BLaER1 treated with 17β-estradiol and CSF1 and Interleukin-3, amounts not matched to agents 10 nM and 100 nM (cell line): ENCODE data around the gene HOGA1.
"Not testable (repeated sequence)": the region's sequence is repeated elsewhere in the genome, so short reads cannot be mapped to it uniquely, and the experiment has no call there.

ENCODE experiments used
- H3K27ac ChIP-seq, 11 experiments: shearing (Covaris generic); formaldehyde crosslinking; 2 replicates each; pipeline ENCODE4 v1.8.1; 2022
- H3K27me3 ChIP-seq, 11 experiments: shearing (Covaris generic); formaldehyde crosslinking; 2 replicates each; pipeline ENCODE4 v1.8.1; 2022
- H3K36me3 ChIP-seq, 11 experiments: shearing (Covaris generic); formaldehyde crosslinking; 2 replicates each; pipeline ENCODE4 v1.8.1; 2022
- H3K4me1 ChIP-seq, 10 experiments: shearing (Covaris generic); formaldehyde crosslinking; 2 replicates each; pipeline ENCODE4 v1.8.1; 2022
- H3K4me2 ChIP-seq, 11 experiments: shearing (Covaris generic); formaldehyde crosslinking; 2 replicates each; pipeline ENCODE4 v1.8.1; 2022
- H3K4me3 ChIP-seq, 10 experiments: shearing (Covaris generic); formaldehyde crosslinking; 2 replicates each; pipeline ENCODE4 v1.8.1; 2022
- H3K9ac ChIP-seq, 11 experiments: shearing (Covaris generic); formaldehyde crosslinking; 2 replicates each; pipeline ENCODE4 v1.8.1; 2022
- H3K9me3 ChIP-seq, 11 experiments: shearing (Covaris generic); formaldehyde crosslinking; replicated peaks in 1 of 11; 2 replicates each; pipeline ENCODE4 v1.8.1; 2022
- H4K20me1 ChIP-seq, 11 experiments: shearing (Covaris generic); formaldehyde crosslinking; 2 replicates each; pipeline ENCODE4 v1.8.1; 2022
- Cebpa-rat ChIP-seq, 11 experiments: shearing (Covaris generic); IDR thresholded peaks; 2 replicates each; pipeline ENCODE4 v1.8.1; 2022

Gene HOGA1

DNA sequence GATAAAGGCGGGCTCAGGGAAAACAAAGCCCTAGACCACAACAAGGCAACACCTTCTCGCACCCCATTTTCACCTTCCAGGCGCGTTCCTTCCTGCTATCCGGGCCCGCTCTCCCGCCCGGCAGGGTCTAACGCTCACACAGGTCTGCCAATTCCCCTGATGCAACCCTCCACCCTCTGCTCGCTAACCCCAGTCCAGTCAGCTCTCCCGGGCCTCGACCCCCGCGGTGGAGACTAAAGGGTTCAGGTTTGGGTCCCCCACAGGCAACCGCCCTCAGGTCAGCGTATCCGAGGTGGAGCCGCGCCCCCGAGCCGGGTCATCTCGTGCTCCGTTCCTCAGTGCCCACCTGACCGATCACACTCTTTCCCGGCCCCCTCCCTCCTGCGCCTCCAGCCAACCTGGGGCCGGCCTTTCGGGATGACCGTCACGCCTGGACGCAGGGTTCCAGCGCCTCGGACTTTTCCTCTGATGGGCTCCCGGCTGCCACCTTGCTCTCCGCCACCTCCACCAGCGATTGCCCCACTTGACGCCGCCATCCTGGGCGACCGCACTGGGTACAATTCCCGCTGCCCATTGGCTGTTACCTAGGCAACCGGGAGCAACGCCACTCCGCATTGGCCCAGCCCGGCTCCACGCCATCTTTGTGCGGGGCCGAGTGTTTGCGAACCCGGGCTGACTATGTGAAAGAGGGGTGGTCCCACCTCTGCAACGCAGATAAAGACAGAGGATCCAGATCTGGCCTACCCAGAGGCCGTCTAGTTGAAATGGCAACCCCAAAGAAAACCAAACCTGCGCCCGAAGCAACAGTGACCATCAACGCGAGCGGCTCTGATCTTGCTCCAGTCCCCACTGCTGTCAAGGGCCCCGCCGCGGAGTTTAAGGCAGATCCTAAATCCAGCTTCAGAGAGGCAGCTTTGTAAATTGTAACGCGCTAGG lies 49.0 kb downstream of the HOGA1 start, which contains the start of gene MORN4:
Gene MORN4 (minus strand): TSS at position 552 of the 936 bp plus-strand sequence. CDS start 13,847 bp downstream, outside the sequence.
- no peak within 1 kb of the TSS for H3K27ac ChIP-seq
- no peak within 1 kb of the TSS for H3K9ac ChIP-seq
- no peak within 1 kb of the TSS for H3K4me3 ChIP-seq

DNA sequence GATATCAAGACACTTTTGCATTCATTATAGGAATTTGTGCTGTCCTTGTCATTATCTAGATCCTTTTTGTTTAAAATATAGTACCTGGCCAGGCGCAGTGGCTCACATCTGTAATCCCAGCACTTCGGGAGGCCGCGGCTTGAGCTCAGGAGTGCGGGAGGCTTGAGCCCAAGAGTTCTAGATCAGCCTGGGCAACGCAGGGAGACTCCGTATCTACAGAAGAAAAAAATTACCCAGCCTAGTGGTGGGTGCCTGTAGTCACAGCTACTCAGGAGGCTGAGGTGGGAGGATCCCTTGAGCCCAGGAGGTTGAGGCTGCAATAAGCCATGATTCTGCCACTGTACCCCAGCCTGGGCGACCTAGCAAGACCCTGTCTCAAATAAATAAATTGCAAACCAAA lies 49.7 kb downstream of the HOGA1 start:
- no peak overlapping the region for H3K9ac ChIP-seq
- no peak for TF ChIP-seq Cebpa-rat (IDR thresholded peaks at IDR 0.05)
- peaks cover 0 to 11% (median 8%) of the 10 kb centered on the region in 11 experiments; a peak in 10 of 22 replicates for H3K9me3 ChIP-seq
- H3K4me1 ChIP-seq = peaks cover 0 to 6% (median 0%) of the 10 kb centered on the region in 10 experiments; a peak in 1 of 20 replicates
- no peak overlapping the region for H3K4me2 ChIP-seq
- H4K20me1 ChIP-seq = no peaks in the 10 kb centered on the region
- no peak overlapping the region for H3K4me3 ChIP-seq
- no peaks in the 10 kb centered on the region for H3K27me3 ChIP-seq
- no peak overlapping the region for H3K27ac ChIP-seq
- no peaks in the 10 kb centered on the region for H3K36me3 ChIP-seq

More for the DNA sequence above, 49.0 kb downstream of the HOGA1 start, which contains the start of gene MORN4:
- no peak within 1 kb of the TSS for H3K4me2 ChIP-seq
- H3K36me3 ChIP-seq = no peaks in the 10 kb centered on the region
- no peaks in the 10 kb centered on the region for H3K27me3 ChIP-seq
- TF ChIP-seq Cebpa-rat (IDR thresholded peaks at IDR 0.05) = no peak
- peaks cover 0 to 11% (median 8%) of the 10 kb centered on the region in 11 experiments; a peak in 10 of 22 replicates for H3K9me3 ChIP-seq
- H3K4me1 ChIP-seq = peaks cover 0 to 2% (median 0%) of the 10 kb centered on the region in 10 experiments; a peak in 1 of 20 replicates
- no peaks in the 10 kb centered on the region for H4K20me1 ChIP-seq

DNA sequence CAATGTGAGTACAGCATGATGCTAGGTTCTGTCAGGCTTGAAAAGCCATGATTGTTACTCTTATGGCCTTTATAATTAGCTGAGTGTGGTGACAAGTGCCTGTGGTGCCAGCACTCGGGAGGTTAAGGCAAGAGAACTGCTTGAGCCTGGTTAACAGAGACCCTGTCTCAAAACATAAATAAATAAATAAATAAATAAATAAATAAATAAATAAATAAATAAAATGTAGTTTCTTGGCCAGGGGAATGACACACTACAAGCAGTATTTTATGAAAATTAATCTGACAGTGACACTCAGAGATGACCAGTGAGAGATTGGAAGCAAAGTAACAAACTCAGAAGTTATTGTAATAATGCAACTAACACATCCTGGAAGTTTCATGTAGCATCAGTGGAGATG lies 51.4 kb downstream of the HOGA1 start:
- H3K4me2 ChIP-seq = no peak overlapping the region
- H3K27ac ChIP-seq = no peak overlapping the region
- H3K4me3 ChIP-seq = no peak overlapping the region
- TF ChIP-seq Cebpa-rat (IDR thresholded peaks at IDR 0.05) = no peak
- no peak overlapping the region for H3K9ac ChIP-seq
- H3K36me3 ChIP-seq = no peaks in the 10 kb centered on the region
- peaks cover 0 to 13% (median 10%) of the 10 kb centered on the region in 11 experiments; a peak in 11 of 22 replicates for H3K9me3 ChIP-seq
- peaks cover 0 to 6% (median 0%) of the 10 kb centered on the region in 10 experiments; a peak in 2 of 20 replicates for H3K4me1 ChIP-seq
- no peaks in the 10 kb centered on the region for H3K27me3 ChIP-seq
- H4K20me1 ChIP-seq = no peaks in the 10 kb centered on the region

DNA sequence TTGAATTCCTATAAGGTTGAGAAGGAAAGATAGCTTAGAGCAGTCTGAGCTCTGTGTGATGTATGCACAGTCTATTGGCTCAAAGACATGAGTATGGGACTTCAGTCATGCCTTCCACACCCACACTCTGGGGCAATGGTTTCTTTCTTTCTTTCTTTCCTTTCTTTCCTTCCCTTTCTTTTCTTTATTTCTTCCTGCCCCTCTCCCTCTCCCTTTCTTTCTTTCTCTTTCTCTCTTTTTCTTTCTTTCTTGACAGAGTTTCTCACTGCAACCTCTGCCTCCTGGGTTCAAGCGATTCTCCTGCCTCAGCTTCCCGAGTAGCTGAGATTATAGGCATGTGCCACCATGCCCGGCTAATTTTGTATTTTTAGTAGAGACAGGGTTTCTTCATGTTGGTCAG lies 54.9 kb downstream of the HOGA1 start:
- H3K4me2 ChIP-seq, H3K9me3 ChIP-seq, H3K27ac ChIP-seq, H3K36me3 ChIP-seq, H3K4me3 ChIP-seq, H3K9ac ChIP-seq, H3K27me3 ChIP-seq: not testable (repeated sequence)
- Histone ChIP-seq H4K20me1 (peaks cover 0 to 15% (median 6%) of the 10 kb centered on the region in 11 experiments; a peak in 7 of 22 replicates), H3K4me1 (peaks cover 13 to 24% (median 14%) of the 10 kb centered on the region in 10 experiments; a peak in 16 of 20 replicates)

DNA sequence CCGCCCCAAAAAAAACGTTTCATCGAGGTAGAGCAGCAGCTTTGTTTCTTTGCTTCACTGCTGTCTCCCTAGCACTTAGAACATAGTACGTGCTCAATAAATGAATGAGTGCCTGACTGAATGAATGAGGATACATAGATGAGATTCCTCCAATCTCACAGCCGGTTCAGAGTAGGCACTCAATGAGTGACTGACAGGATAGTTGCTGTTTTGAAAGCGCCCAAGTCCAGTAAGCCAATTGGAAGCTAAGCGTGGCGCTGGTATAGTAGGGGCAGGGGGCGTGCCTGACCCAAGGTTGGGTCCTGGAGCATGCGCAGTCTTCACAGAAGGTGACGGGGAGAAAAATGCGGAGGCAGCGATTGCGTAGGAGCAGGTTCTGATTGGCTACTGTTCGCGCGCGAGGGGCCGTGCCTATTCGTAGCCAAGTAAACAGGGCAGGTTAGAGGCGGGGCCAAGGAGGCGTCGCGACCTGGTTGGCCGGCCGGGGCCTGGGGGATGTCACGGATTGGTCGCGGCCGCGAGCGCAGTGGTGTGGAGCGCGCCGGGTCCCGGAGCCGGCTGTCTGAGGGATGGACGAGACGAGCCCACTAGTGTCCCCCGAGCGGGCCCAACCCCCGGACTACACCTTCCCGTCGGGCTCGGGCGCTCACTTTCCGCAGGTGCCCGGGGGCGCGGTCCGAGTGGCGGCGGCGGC lies 56.1 kb downstream of the HOGA1 start, which contains the start of gene PI4K2A:
Gene PI4K2A (plus strand): TSS at position 498 of the 694 bp plus-strand sequence. CDS start 72 bp downstream, at position 570.
- Histone ChIP-seq H3K4me1 (peaks cover 13 to 28% (median 14%) of the 10 kb centered on the region in 10 experiments; a peak in 16 of 20 replicates), H3K27me3 (no peaks in the 10 kb centered on the region), H3K4me3 (peak within 1 kb of the TSS; percentile 78 to 85 (median 82)), H3K36me3 (peaks cover 6 to 19% (median 12%) of the 10 kb centered on the region in 11 experiments; a peak in 14 of 22 replicates), H3K9ac (peak within 1 kb of the TSS; percentile 75 to 94 (median 86)), H4K20me1 (peaks cover 0 to 15% (median 6%) of the 10 kb centered on the region in 11 experiments; a peak in 7 of 22 replicates), H3K9me3 (peaks cover 0 to 9% (median 0%) of the 10 kb centered on the region in 11 experiments; a peak in 7 of 22 replicates), H3K27ac (peak within 1 kb of the TSS; percentile 72 to 92 (median 81)), H3K4me2 (peak within 1 kb of the TSS; percentile 63 to 85 (median 74))
- TF ChIP-seq Cebpa-rat (IDR thresholded peaks at IDR 0.05) = no peak

DNA sequence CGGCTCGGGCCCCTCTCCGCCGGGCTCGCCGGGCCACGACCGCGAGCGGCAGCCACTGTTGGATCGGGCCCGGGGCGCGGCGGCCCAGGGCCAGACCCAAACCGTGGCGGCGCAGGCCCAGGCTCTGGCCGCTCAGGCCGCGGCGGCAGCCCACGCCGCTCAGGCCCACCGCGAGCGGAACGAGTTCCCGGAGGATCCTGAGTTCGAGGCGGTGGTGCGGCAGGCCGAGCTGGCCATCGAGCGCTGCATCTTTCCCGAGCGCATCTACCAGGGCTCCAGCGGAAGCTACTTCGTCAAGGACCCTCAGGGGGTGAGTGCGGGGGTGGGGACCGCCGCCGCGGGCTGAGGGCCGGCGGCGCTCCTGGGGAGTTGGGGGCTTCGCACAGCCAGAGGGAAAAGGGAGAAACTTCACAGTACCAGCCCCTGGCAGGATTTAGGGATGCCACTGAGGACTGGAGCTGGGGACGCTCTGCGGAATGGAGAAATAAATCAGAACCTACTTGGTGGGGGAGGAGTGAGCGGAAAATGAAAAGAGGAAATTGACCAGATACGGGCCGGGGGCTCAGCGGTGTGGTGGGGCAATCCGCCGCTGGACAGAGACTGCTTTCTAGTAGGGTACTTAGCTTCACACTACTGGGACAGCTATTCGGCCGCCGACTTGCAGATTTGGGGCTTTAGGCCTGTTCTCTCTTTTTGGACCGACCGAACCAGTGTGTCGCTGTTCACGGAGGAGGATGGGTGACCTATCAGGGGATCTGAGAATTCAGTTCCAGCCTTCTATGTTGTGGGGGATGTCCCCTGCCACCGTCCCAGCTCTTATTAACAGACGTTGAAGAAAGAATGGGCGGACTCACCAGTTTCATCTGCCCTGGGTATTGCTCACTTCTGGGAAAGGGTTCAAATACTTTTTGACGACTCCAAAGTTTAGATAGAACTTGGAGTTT lies 57.0 kb downstream of the HOGA1 start:
- H3K27ac ChIP-seq = peak overlapping the region; percentile 72 to 92 (median 81)
- H3K36me3 ChIP-seq = peaks cover 6 to 23% (median 12%) of the 10 kb centered on the region in 11 experiments; a peak in 14 of 22 replicates
- H3K9ac ChIP-seq = peak overlapping the region; percentile 75 to 94 (median 86)
- peaks cover 0 to 15% (median 6%) of the 10 kb centered on the region in 11 experiments; a peak in 7 of 22 replicates for H4K20me1 ChIP-seq
- H3K9me3 ChIP-seq = peaks cover 0 to 9% (median 0%) of the 10 kb centered on the region in 11 experiments; a peak in 7 of 22 replicates
- peak overlapping the region; percentile 63 to 85 (median 74) for H3K4me2 ChIP-seq
- no peaks in the 10 kb centered on the region for H3K27me3 ChIP-seq
- H3K4me1 ChIP-seq = peaks cover 13 to 33% (median 15%) of the 10 kb centered on the region in 10 experiments; a peak in 16 of 20 replicates
- H3K4me3 ChIP-seq = peak overlapping the region; percentile 78 to 85 (median 82)
- TF ChIP-seq Cebpa-rat (IDR thresholded peaks at IDR 0.05) = no peak

DNA sequence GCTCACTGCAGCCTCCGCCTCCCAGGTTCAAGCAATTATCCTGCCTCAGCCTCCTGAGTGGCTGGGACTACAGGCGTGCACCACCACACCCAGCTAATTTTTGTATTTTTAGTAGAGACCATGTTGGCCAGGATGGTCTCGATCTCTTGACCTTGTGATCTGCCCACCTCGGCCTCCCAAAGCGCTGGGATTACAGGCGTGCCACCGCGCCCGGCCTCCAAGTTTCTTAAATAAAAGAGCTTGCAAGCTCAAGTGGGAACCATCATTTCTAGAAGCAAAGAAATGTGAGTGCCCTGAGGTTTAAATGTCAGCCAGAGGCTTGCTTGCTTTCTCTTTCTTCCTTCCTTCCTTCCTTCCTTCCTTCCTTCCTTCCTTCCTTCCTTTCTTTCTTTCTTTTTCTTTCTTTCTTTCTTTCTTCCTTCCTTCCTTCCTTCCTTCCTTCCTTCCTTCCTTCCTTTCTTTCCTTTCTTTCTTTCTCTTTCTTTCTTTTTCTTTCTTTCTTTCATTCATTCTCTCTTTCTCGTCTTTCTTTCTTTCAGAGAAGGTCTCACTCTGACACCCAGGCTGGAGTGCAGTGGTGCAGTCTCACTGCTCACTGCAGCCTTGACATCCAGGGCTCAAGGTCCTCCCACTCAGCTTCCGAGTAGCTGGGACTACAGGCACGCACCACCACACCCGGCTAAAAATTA lies 58.4 kb downstream of the HOGA1 start:
- peak overlapping the region in 5 of 10 experiments; percentile 80 to 83 (median 82); a peak in 7 of 20 replicates for H3K4me3 ChIP-seq
- H4K20me1 ChIP-seq = peaks cover 0 to 15% (median 6%) of the 10 kb centered on the region in 11 experiments; a peak in 7 of 22 replicates
- not testable (repeated sequence) for H3K27me3 ChIP-seq, H3K9me3 ChIP-seq
- H3K4me2 ChIP-seq = peak overlapping the region; percentile 63 to 85 (median 74); a peak in 21 of 22 replicates
- peaks cover 13 to 47% (median 16%) of the 10 kb centered on the region in 10 experiments; a peak in 17 of 20 replicates for H3K4me1 ChIP-seq
- peaks cover 6 to 35% (median 12%) of the 10 kb centered on the region in 11 experiments; a peak in 14 of 22 replicates for H3K36me3 ChIP-seq
- peak overlapping the region in 2 of 11 experiments; percentile 92 to 94; a peak in 4 of 22 replicates for H3K9ac ChIP-seq
- H3K27ac ChIP-seq = 0 out of 22 replicates have a peak overlapping the region, but pooled peaks of 1 of the 11 experiments have one; percentile 3
